Ishikawa (cell line): ENCODE measurements around the gene SH3YL1.

Experiments used
- CEBPB ChIP-seq: IDR thresholded peaks from 2 replicates; pipeline ENCODE4 v1.6.1; 2012
- CREB1 ChIP-seq: IDR thresholded peaks from 2 replicates; pipeline ENCODE4 v1.6.1; 2012; ENCODE audit warnings: low read depth
- FOXM1 ChIP-seq: IDR thresholded peaks from 2 replicates; pipeline ENCODE4 v1.6.1; 2012; ENCODE audit warnings: low read depth, borderline replicate concordance
- NFIC ChIP-seq: IDR thresholded peaks from 2 replicates; pipeline ENCODE4 v1.6.1; 2012
- TAF1 ChIP-seq: IDR thresholded peaks from 2 replicates; pipeline ENCODE4 v1.6.1; 2012; ENCODE audit warnings: low read depth, mild to moderate bottlenecking
- TCF12 ChIP-seq: IDR thresholded peaks from 2 replicates; pipeline ENCODE4 v1.6.1; 2012; ENCODE audit warnings: low read depth
- YY1 ChIP-seq: IDR thresholded peaks from 2 replicates; pipeline ENCODE4 v1.6.1; 2012; ENCODE audit warnings: low read depth
- TF ChIP-seq, protein P1 (sequence below): IDR thresholded peaks from 2 replicates; pipeline ENCODE4 v1.6.1; 2012; ENCODE audit warnings: low read depth, mild to moderate bottlenecking

DNA sequence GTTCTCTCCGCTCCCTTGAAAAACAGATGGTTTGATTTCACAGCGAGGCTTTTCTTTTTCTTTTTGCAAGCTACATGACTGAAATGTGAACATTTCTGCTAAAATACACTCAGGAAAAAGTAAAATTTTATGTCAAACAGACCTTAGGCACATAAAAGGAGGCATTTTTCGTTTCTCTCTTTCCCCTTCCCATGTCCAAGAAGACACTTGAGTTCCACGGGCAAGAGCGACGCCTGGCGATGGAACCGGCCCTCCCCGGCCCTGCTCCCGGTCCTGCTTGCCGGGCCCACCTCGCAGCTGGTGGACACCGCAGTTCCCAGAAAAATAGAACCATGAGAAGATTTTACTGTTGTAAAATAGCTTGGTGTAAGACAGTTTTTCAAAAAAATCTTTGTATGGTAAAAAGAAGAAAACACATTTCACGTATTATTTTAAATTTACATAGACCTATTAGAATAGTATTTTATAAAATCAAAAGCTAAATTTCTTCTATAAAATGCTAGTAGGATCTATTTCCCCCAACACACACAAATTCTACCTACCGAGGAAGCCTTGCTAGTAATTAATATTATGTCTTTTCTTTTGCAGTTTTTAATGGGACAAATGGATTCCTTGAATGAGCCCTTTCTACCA lies 26.4 kb upstream of the SH3YL1 start:
- TF ChIP-seq, protein P1, sequence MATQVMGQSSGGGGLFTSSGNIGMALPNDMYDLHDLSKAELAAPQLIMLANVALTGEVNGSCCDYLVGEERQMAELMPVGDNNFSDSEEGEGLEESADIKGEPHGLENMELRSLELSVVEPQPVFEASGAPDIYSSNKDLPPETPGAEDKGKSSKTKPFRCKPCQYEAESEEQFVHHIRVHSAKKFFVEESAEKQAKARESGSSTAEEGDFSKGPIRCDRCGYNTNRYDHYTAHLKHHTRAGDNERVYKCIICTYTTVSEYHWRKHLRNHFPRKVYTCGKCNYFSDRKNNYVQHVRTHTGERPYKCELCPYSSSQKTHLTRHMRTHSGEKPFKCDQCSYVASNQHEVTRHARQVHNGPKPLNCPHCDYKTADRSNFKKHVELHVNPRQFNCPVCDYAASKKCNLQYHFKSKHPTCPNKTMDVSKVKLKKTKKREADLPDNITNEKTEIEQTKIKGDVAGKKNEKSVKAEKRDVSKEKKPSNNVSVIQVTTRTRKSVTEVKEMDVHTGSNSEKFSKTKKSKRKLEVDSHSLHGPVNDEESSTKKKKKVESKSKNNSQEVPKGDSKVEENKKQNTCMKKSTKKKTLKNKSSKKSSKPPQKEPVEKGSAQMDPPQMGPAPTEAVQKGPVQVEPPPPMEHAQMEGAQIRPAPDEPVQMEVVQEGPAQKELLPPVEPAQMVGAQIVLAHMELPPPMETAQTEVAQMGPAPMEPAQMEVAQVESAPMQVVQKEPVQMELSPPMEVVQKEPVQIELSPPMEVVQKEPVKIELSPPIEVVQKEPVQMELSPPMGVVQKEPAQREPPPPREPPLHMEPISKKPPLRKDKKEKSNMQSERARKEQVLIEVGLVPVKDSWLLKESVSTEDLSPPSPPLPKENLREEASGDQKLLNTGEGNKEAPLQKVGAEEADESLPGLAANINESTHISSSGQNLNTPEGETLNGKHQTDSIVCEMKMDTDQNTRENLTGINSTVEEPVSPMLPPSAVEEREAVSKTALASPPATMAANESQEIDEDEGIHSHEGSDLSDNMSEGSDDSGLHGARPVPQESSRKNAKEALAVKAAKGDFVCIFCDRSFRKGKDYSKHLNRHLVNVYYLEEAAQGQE: no peak
- TF ChIP-seq TCF12 (no peak), CREB1 (no peak), FOXM1 (no peak), NFIC (no peak), CEBPB (no peak), TAF1 (no peak), YY1 (no peak)
